HEK293 (cell line): ENCODE measurements around the gene EIF4EBP2.

Experiments used
- CTCF ChIA-PET: fragments of 350-600 bp; formaldehyde crosslinking; extraction: SDS; loops from one replicate; lab custom pipeline; 2021; ENCODE audit warnings: antibody characterized with exemption; lab: Yijun Ruan, JAX
- POLR2A ChIA-PET: fragments of 300-600 bp; formaldehyde crosslinking; extraction: SDS; loops from one replicate; lab custom pipeline; 2020; ENCODE audit warnings: antibody characterized with exemption, inconsistent platforms; lab: Yijun Ruan, JAX
- H3K27ac ChIP-seq: fragments of 200-500 bp; sonication (Bioruptor generic); 2 replicates; pipeline ENCODE4 v1.5.1; 2014; ENCODE audit warnings: low read depth, low read length, control low read depth, inconsistent platforms; ENCODE audit errors: extremely low read depth
- H3K36me3 ChIP-seq, 2 experiments: fragments of 200-500 bp in 1 of 2; sonication (Bioruptor generic) in 1 of 2; 1 replicate in 1 of 2; 2 replicates in 1 of 2; pipeline ENCODE4 v1.5.1; 2014 to 2017; ENCODE audit warnings: inconsistent platforms in 2 of 2, low read length in 2 of 2; ENCODE audit not compliant: control insufficient read depth in 2 of 2, insufficient read depth in 1 of 2
- H3K4me1 ChIP-seq: fragments of 200-500 bp; sonication (Bioruptor generic); 2 replicates; pipeline ENCODE4 v1.5.1; 2014; ENCODE audit warnings: mild to moderate bottlenecking, low read length, inconsistent platforms; ENCODE audit not compliant: control insufficient read depth, insufficient read depth
- H3K4me3 ChIP-seq: 2 replicates; pipeline ENCODE4 v1.5.1; 2011; ENCODE audit warnings: low read depth, mild to moderate bottlenecking, control low read depth, low read length, moderate library complexity
- H3K9me3 ChIP-seq: fragments of 200-500 bp; sonication (Bioruptor generic); 2 replicates; pipeline ENCODE4 v1.5.1; 2014; ENCODE audit warnings: low read depth, low read length, inconsistent platforms; ENCODE audit not compliant: control insufficient read depth, insufficient read depth
- GLI2 ChIP-seq: fragments of 450-650 bp; formaldehyde crosslinking; IDR thresholded peaks from 2 replicates; pipeline ENCODE4; 2017; ENCODE audit warnings: missing biosample characterization, missing genetic modification characterization, low read depth, borderline replicate concordance
- MYNN ChIP-seq: fragments of 450-650 bp; formaldehyde crosslinking; IDR thresholded peaks from 2 replicates; pipeline ENCODE4 v1.5.1; 2016; ENCODE audit warnings: missing biosample characterization, missing genetic modification characterization, borderline replicate concordance
- OVOL3 ChIP-seq: fragments of 450-650 bp; formaldehyde crosslinking; IDR thresholded peaks from 2 replicates; pipeline ENCODE4 v1.5.1; 2016; ENCODE audit warnings: missing biosample characterization, missing genetic modification characterization
- REPIN1 ChIP-seq: fragments of 450-650 bp; formaldehyde crosslinking; IDR thresholded peaks from 2 replicates; pipeline ENCODE4 v1.5.1; 2017; ENCODE audit warnings: missing biosample characterization, missing genetic modification characterization, low read depth
- SETDB1 ChIP-seq: IDR thresholded peaks from one replicate; pipeline ENCODE4 v1.6.1; 2017; ENCODE audit warnings: mild to moderate bottlenecking, low read length, moderate library complexity, mixed read lengths; ENCODE audit not compliant: insufficient read length
- TSHZ1 ChIP-seq: fragments of 450-650 bp; formaldehyde crosslinking; IDR thresholded peaks from 2 replicates; pipeline ENCODE4 v1.5.1; 2016; ENCODE audit warnings: missing biosample characterization, missing genetic modification characterization, borderline replicate concordance
- ZIC2 ChIP-seq: fragments of 450-650 bp; formaldehyde crosslinking; IDR thresholded peaks from 2 replicates; pipeline ENCODE4 v1.5.1; 2016; ENCODE audit warnings: missing biosample characterization, missing genetic modification characterization
- ZNF202 ChIP-seq: fragments of 450-650 bp; formaldehyde crosslinking; IDR thresholded peaks from 2 replicates; pipeline ENCODE4 v1.5.1; 2016; ENCODE audit warnings: missing biosample characterization, missing genetic modification characterization, borderline replicate concordance
- ZNF221 ChIP-seq: fragments of 450-650 bp; formaldehyde crosslinking; IDR thresholded peaks from 2 replicates; pipeline ENCODE4 v1.5.1; 2017; ENCODE audit warnings: missing biosample characterization, missing genetic modification characterization, borderline replicate concordance
- ZNF280D ChIP-seq: fragments of 450-650 bp; formaldehyde crosslinking; IDR thresholded peaks from 2 replicates; pipeline ENCODE4 v1.5.1; 2016; ENCODE audit warnings: missing biosample characterization, missing genetic modification characterization
- ZNF350 ChIP-seq: fragments of 450-650 bp; formaldehyde crosslinking; IDR thresholded peaks from 2 replicates; pipeline ENCODE4 v1.5.0; 2017; ENCODE audit warnings: missing biosample characterization, mild to moderate bottlenecking, missing genetic modification characterization
- ZNF416 ChIP-seq: fragments of 450-650 bp; formaldehyde crosslinking; IDR thresholded peaks from 2 replicates; pipeline ENCODE4 v1.5.1; 2016; ENCODE audit warnings: missing biosample characterization, missing genetic modification characterization
- ZNF510 ChIP-seq: fragments of 450-650 bp; formaldehyde crosslinking; IDR thresholded peaks from 2 replicates; pipeline ENCODE4 v1.5.1; 2018; ENCODE audit warnings: mild to moderate bottlenecking, missing genetic modification characterization, missing biosample characterization; ENCODE audit not compliant: insufficient replicate concordance

EIF4EBP2 gene

GRCh38 chr10:70426823-70427222, 22.9 kb downstream of the EIF4EBP2 start:
- ChIA-PET CTCF (interaction anchor here (0.6 kb wide), 1 partner anchor 153 kb away, joined by 3 read pairs; no protein-coding TSS in a partner anchor), POLR2A (no interaction called here)
- TF ChIP-seq REPIN1 (tag by site-specific recombination) (no peak), ZNF510 (tag by site-specific recombination) (no peak), TSHZ1 (tag by site-specific recombination) (no peak), GLI2 (tag by site-specific recombination) (no peak), OVOL3 (tag by site-specific recombination) (no peak), ZNF280D (tag by site-specific recombination) (no peak), ZNF416 (tag by site-specific recombination) (no peak), ZIC2 (tag by site-specific recombination) (no peak), ZNF221 (no peak)
- H3K9me3 ChIP-seq = no peaks in the 10 kb centered on the region
- no peaks in the 10 kb centered on the region for H3K4me1 ChIP-seq
- no peak overlapping the region for H3K4me3 ChIP-seq
- H3K36me3 ChIP-seq = peaks cover 36 to 81% of the 10 kb centered on the region in 2 experiments
- no peak overlapping the region for H3K27ac ChIP-seq

- H3K4me1 ChIP-seq = no peaks in the 10 kb centered on the region
- ChIA-PET POLR2A (interaction anchor here (1.0 to 1.5 kb wide), 3 partner anchors 12 to 27 kb away, joined by 3 to 4 read pairs (median 3); partner anchors contain the start of gene EIF4EBP2), CTCF (interaction anchor here (1.1 to 3.5 kb wide), 3 partner anchors 25 to 106 kb away, joined by 3 to 17 read pairs (median 4); no protein-coding TSS in a partner anchor)
- no peaks in the 10 kb centered on the region for H3K9me3 ChIP-seq
- no peak overlapping the region for H3K27ac ChIP-seq
- no peak for TF ChIP-seq ZNF202 (tag by site-specific recombination)
- TF ChIP-seq SETDB1 = no peak
- TF ChIP-seq MYNN = no peak
- no peak for TF ChIP-seq ZNF350 (tag by site-specific recombination)
- no peak overlapping the region for H3K4me3 ChIP-seq
- H3K36me3 ChIP-seq = peaks cover 9 to 42% of the 10 kb centered on the region in 2 experiments; a peak in 2 of 3 replicates
Measured at GRCh38 chr10:70430493-70431445, 26.8 kb downstream of the EIF4EBP2 start.
